AG10803 (cell line): Measurements from ENCODE around the gene SPIN3.
A peak's percentile ranks its signal among the peaks of the same experiment; 100 is the strongest.
"Not testable (repeated sequence)": the region's sequence is repeated elsewhere in the genome, so short reads cannot be mapped to it uniquely, and the experiment has no call there.

Experiments used
- DNase-seq: peaks from one replicate; pipeline ENCODE4 v3.0.0; 2010; ENCODE audit warnings: low read depth
- H3K4me3 ChIP-seq: 2 replicates; pipeline ENCODE4 v1.5.1; 2011; ENCODE audit warnings: mild to moderate bottlenecking, low read length, control low read depth
- TF ChIP-seq, protein P1 (sequence below): conservative IDR thresholded peaks from 2 replicates; pipeline ENCODE4 v1.5.1; 2011; ENCODE audit warnings: mild to moderate bottlenecking, low read length, control low read depth, inconsistent platforms

Gene SPIN3

DNA sequence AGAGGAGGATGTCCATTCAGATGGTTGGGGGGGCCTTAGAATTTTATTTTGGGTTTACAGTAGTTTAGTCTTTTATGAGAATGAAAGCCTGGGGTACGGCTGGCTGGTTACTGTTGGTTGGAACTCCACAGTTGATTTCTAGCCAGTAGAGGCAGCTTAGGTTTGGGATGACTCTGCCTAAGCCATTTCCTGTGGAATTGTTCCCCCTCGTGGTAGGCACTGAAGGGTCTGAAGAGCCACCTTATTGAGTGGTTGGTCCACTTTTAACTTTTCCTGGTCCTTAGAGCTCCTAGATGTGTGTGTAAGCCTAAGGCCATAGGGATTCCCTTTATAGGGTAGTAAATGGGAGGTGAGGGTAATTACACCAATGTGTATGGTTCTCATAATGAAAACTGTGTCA is 19.7 kb downstream of the SPIN3 start:
- H3K4me3 ChIP-seq, result no peak overlapping the region
- TF ChIP-seq, protein P1, sequence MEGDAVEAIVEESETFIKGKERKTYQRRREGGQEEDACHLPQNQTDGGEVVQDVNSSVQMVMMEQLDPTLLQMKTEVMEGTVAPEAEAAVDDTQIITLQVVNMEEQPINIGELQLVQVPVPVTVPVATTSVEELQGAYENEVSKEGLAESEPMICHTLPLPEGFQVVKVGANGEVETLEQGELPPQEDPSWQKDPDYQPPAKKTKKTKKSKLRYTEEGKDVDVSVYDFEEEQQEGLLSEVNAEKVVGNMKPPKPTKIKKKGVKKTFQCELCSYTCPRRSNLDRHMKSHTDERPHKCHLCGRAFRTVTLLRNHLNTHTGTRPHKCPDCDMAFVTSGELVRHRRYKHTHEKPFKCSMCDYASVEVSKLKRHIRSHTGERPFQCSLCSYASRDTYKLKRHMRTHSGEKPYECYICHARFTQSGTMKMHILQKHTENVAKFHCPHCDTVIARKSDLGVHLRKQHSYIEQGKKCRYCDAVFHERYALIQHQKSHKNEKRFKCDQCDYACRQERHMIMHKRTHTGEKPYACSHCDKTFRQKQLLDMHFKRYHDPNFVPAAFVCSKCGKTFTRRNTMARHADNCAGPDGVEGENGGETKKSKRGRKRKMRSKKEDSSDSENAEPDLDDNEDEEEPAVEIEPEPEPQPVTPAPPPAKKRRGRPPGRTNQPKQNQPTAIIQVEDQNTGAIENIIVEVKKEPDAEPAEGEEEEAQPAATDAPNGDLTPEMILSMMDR, result peak; percentile 24; the same call in 1 of the 2 replicates

DNA sequence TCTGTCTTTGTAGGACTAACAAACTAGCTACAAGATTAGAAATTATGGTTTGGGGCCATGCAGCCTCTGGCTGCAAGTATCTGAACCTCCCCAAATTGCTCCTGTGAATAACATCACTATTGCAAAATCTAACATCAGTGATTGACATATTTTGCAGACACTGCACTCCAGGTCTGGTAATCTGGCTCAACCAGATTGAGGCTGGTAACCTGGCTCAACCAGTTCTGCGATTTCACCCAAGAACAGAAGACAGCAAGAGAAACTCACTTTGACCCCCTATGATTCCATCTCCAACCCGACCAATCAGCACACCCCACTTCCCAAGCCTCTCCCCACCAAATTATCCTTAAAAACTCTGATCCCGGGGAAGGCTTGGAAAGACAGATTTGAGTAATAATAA is 20.9 kb downstream of the SPIN3 start:
- TF ChIP-seq, protein P1, result no peak
- DNase-seq, result no peak
- no peak overlapping the region for H3K4me3 ChIP-seq

More for the DNA sequence above, 19.7 kb downstream of the SPIN3 start:
- DNase-seq, result peak; percentile 5

DNA sequence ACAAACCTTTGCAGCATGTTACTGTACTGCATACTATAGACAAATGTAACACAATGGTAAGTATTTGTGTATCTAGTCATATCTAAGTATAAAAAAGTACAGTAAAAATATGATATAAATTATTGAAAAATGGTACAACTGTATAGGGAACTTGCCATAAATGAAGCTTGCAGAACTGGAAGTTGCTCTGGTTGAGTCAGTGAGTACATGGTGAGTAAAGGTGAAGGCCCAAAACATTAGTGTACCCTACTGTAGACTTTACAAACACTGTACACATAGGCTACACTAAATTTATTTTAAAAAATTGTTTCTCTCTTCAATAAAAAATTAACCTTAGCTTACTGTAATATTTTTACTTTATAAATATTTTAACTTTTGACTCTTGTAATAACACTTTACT is 25.8 kb downstream of the SPIN3 start:
- no peak overlapping the region for H3K4me3 ChIP-seq
- no peak for DNase-seq
- TF ChIP-seq, protein P1, result no peak

DNA sequence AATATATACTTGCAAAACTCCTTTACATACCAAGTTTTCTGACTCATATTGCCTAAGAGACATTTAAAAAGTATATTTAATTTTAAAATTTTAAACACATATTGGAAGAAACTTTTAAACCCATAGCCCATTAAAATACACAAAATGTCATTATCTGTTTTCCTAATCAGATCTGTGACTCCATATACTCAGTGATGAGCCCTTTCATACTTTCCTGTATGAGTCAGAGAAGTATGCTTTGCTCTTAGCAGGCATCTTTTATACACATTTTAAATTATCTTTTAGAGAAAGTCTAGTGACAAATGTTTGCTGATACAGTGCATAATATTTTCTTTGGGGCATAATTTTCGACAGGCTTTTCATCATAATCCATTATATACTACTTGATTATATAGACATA is 26.4 kb downstream of the SPIN3 start:
- TF ChIP-seq, protein P1, result no peak
- H3K4me3 ChIP-seq, result no peak overlapping the region
- peak; percentile 1 for DNase-seq

DNA sequence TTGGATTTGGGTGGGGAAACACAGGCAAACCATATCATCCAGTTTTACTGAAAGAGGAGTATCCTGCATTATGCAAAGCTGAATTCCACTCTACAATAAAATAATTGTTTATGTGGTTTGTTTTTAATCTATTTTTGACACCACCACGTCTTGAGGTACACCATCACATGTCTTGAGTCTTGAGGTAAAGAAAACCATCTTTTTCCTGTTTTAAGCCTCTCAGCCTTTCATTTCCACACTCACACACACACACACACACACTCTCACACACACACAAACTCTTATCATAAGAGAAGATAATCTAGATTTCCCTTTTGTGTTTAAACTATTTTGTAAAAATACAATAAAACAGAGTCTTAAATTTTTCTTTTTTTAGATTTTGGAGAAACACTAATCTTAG is 32.0 kb downstream of the SPIN3 start:
- DNase-seq, result no peak
- H3K4me3 ChIP-seq, result no peak overlapping the region
- TF ChIP-seq, protein P1, result no peak

DNA sequence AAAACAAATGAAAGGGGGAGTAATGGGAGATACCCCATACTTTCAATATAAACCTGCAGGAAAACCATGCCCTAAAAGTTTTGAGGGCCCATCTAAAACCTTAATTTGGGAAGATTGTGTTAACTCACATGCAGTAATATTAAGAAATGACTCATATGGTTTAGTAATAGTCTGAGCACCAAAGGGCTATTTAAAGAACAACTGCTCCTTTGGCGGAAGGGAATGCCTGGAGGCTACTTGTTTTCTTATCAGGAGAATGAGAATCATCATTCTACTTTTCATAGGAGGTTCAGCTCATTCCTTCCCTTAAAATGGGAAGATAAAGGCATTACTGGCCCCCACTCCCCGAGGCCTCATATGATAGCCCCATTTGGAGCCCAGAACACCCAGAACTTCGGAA is 47.6 kb downstream of the SPIN3 start:
- peak; percentile 29 for DNase-seq
- TF ChIP-seq, protein P1, result no peak
- no peak overlapping the region for H3K4me3 ChIP-seq

DNA sequence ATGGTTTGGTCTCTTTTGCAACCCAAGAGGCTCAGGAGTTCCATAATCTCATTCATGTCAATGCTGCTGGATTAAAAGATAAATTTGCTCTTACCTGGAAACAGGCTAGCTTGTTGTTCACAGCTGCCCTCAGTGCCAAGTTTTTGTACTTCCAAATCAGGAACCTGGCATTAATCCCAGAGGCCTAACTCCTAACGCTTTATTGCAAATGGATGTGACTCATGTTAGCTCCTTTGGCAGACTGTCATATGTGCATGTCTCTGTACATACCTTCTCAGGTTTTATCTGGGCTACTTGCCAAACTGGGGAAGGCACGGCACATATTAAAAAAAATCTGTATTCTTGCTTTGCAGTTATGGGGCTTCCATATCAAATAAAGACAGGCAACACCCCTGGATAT is 49.1 kb downstream of the SPIN3 start:
- H3K4me3 ChIP-seq, result not testable (repeated sequence)
- DNase-seq, result peak; percentile 68

DNA sequence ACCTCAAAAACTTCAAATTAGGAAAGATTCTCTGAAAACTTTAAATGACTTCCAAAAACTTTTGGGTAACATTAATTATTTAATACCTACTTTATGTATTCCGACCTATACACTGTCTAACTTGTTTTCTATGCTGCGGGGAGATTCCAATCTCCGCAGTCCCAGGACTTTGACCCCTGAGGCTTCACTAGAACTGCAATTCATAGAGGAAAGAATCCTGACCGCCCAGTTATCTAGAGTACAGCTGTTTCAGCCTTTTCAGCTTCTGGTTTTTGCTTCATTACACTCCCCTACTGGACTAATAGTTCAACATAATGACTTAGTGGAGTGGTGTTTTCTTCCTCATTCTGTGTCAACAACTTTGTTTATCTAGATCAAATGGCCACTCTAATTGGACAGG is 50.1 kb downstream of the SPIN3 start:
- DNase-seq, H3K4me3 ChIP-seq: not testable (repeated sequence)
